GM18873 (cell line): ENCODE measurements around the gene ZNHIT1.
"Not testable (repeated sequence)": the region's sequence is repeated elsewhere in the genome, so short reads cannot be mapped to it uniquely, and the experiment has no call there.

Experiments used
- ATAC-seq: cut with Tn5 transposase; IDR thresholded peaks from one replicate; pipeline ENCODE4 v1.9.1; 2021; ENCODE audit warnings: mild to moderate bottlenecking, moderate library complexity, moderate number of reproducible peaks; ENCODE audit not compliant: unreplicated experiment, low FRiP score

Gene ZNHIT1

DNA sequence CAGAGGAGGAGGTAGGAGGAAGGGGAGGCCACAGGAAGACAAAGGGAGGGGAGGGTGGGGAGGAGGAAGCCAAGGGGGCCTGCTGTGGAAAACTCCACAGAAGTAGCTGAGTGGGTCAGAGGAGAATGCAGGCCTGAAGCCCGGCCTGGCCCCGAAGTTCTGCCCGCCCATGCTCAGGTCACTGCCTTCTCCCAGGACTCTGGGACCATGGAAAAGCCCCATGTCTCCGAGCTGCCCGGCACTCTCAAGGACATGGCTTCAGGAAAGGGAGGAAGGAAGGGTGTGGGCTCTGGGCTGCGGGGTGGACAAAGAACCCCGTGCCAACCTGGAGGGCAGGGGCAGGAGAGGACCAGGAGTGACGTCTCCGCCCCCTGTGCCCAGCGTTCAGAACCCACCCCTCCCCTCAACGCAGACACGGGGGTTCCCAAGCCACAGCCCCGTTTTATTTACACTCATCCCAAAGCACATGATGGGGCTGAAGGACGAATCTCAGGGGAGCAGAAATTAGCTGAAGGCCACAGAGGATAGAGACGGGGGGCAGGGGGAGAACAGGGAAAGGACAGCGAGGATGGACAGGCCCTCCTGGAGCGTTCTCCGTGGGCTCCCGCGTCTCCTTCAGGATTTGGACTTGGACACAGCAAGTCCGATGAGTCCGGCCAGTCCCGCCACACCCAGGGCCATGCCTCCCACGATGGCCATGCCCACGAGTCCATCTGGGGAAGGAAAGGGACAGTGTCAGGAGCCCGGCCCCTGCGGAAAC, 21.4 kb downstream of the ZNHIT1 start:
- no peak for ATAC-seq

DNA sequence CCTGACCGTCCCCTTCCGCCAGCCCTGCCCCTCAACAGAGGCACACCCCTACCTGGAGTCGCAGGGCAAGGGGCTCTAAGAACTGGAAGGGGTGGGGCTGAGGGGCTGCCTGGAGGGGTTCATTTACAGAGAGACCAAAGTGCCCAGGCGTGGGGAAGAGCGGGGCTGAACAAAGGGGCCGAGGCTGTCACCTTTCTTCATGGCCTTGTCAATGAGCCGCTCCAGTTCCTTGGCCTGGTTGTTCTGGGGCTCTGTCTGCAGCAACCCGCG, 21.9 kb downstream of the ZNHIT1 start:
- no peak for ATAC-seq

DNA sequence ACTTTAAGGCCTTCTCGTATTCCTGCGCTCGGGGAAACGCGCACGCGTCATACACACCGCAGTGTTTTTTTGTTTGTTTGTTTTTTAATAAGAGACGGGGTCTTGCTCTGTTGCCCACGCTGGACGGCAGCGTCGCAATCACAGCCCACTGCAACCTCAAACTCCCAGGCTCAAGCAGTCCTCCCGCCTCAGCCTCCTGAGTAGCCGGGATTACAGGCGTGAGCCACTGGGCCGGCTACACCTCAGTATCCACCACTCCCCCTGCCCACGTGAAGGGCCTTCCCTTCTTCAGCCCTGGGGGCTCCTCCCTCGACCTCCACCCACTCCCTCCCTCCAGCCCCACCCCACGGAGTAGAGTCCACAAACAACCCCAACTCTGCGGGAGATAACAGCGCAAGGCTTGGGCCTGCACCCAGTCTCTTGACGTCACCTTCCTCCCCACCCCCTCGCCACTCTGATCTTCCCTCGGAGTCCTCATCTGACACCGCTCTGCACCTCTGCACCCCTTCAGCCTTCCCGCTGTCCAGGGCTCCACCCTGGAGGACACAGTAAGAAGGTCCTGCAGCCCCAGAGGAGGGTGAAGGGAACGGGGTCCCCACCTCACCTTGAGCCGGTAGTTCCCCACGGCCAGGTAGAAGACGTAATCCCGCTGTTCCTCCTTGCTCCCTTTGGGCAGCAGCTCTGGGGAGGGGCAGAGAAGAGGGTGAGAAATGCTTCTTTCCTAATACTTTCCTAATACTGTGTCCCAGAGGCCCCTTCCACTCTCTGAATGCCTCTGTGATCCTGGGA, 22.5 kb downstream of the ZNHIT1 start:
- ATAC-seq: no peak

DNA sequence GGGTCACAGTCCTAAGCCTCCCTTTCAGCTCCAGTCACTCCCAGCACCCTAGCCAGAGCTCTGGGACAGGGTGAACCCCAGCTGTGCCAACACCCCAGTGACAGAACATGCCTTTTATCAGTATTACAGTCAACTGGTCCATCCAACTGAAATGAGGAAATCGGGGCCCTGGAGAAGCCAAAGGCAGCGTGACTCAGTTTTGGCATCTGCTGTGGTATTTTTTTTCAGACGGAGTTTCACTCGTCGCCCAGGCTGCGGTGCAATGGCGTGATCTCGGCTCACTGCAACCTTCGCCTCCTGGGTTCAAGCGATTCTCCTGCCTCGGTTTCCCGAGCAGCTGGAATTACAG, 23.0 kb downstream of the ZNHIT1 start:
- no peak for ATAC-seq

DNA sequence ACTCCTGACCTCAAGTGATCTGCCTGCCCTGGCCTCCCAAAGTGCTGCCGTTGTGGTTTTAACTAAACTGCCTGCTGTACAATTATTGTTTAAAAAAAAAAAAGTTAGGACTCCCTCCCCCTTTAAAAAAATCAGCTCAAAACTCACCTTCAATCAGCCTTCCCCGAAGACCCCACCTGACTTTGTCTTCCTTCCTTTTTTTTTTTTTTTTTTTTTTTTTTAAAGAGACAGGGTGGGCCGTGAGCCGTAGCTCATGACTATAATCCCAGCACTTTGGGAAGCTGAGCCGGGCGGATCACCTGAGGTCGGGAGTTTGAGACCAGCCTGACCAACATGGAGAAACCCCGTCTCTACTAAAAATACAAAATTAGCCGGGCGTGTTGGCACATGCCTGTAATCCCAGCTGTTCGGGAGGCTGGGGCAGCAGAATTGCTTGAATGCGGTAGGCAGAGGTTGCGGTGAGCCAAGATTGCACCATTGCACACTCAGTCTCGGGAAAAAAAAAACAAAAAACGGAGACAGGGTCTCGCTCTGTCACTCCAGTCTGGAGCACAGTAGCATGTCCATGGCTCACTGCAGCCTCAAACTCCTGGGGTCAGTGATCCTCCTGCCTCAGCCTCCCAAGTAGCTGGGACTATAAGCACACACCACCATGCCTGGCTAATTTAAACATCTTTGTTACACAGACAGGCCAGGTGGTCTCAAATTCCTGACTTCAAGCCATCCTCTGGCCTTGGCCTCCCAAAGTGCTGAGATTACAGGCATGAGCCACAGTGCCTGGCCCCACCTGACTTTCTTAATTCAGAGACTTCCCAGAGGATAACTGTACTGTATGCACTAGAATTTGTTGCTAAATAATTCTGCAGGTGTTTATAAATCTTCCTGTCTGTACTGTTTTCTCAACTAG, 23.7 kb downstream of the ZNHIT1 start:
- ATAC-seq: no peak

DNA sequence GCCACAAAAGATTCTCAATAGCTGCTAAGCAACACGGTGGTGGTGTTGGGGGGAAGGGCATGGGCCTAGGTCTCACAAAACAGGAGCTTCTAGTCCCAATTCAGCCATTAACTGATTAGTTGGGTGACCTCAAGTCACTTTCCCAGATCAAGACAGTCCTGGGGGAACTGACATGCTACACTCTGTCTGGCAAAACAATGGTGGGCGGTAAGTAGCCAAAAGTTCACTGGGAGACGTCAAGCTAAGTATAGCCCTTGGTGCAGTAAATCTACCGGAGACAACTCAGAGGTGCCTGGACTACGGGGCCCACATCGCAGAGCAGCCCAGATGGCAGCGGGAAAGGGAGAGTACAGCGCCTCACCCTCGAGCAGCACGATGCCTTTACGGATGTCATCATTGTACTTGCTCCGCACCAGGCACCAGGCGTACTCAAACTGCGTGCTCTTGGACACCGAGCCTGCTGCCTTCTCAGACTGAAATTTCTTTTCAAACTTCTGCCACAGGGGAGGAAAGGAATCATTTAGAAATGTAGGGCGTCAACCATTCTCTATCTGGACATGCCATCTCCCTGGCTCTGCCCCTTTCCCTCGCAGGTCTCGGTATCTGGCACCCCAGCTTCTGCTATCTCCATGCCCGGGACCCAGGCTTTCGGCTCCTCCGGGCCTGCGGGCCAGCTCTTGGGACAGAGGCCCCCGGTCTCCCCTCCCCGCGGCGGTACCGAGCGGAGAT, 25.8 kb downstream of the ZNHIT1 start:
- ATAC-seq: no peak

DNA sequence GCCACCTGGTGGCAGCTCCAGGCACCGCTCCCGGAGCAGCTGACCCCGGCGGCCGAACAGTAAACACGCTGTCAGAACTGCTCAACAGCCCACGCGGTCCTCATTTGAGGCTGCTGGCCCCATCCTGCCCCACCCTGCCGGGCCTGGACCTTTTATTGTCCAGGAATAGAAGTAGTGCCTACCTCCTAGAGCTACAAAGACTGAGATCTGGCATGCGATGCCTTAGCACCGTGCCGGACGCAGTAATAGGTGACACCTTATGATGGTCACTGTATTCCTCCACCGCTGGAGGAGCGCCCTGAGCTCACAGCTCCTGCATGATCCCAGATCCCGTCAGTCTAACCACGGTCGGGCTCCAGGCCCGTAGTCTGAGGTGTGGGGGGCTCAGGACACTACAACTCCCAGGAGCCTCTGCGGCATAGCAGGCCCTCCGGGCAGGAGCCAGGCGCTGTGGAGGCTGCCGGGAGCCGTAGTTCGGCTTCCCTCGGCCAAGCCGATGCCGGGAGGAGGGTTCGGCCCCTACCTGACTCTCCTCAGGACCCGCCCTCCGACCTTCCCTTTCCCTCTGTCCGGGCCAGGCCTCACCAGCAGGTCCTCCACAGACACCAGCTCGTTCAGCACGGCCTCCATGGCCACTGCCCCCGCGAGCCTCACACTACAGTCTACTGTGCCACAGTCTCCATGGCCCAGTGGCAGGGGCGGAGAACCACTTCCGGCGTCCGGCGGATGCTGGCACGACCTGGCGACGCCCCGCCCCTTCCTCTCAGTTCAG, 26.6 kb downstream of the ZNHIT1 start, which contains the start of gene FIS1:
Gene FIS1, minus strand, starts transcription at position 707 of the 772 bp plus-strand sequence. Its CDS starts 77 bp downstream, at position 630.
- ATAC-seq: peak; percentile 85

DNA sequence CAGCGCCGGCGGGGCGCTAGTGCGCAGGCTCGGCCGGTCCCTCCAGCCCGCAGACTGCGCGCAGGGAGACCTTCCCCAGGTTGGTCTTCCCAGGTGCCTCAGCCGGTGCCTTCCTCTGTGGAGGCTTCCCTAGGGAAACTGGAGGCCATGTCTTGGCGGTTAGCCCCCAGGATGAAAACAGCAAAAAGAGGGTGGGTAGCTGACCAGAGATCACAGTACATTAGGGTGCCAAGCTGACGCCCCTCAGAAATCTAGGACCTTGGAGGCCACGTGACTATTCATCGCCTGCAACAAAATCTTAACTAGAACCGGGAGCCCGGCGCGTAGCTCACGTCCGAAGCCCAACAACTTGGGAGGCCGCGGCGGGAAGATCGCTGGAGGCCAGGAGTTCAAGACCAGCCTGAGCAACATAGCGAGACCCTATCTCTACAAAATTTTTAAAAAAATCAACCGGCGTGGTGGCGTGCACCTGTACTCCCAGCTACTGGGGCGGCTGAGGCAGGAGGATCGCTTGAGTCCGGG, 27.2 kb downstream of the ZNHIT1 start:
- no peak for ATAC-seq

DNA sequence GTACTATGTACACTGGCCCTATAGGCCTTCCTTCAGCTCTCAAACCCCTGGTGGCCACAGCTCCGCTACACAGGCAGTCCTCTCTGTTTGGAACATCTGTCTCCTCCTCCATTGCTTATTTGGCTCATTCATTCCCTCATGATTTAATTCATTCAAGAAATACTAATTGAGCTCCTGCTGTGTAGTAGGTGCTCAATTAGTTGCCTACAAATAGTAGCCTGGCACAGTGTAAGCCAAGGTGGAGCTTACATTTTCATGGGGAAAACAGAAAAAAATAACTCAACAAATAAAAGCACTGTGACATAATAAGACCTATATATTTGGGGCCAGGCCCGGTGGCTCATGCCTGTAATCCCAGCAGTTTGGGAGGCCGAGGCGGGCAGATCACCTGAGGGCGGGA, 30.3 kb downstream of the ZNHIT1 start:
- no peak for ATAC-seq

DNA sequence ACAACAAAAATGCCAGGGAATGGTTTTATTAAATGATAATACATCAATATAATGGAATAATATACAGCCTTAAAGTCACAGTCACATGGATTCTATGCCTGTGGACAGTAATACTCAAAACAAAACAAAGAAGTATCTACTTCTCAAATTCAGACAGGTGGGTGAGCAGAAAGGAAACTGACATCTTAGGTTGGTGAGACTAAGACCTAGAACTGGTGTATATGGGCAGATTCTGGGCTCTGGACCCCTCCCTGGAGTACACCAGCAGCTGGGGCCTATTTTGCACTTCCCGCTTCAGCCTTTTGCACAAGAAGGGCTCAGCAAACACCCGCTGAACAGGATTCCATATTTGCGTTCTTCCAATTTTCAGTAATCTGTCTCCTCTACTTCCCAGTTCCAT, 32.4 kb downstream of the ZNHIT1 start:
- no peak for ATAC-seq

DNA sequence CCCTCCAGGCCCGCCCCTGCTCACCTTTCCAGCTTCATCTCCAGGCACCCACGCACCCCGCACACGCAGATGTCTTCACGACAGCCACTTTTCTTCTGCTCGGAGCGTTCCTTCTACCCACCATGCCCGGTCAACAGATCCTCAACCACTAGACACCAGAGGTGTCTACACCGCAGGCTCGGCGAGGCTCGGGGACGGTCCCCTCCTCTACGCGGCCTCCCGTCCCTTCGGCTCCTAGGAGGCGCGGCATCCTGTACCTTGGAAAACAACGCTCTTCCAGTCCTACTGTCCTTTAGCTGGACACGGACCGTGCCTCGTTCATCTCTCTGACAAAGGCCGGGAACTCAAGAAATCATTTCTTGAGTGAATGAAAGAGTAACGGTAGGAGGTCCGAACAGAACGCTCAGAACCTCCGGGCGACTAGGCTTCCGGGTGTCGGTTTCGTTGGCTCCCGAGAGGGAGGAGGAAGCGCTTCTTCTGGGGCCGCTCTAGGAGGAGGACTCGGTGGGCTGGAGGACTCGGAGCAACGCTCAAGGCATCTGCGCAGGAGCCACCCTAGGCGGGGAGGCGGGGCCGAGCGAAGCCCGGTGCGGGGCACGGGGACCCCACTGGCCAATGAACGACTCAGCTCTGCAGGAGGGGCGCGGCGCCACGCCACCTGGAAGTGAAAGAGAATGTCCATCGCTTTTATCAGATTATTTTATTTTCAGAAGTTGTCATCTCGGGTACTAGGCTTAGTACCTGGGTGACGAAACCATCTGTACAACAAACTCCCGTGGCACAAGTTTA, 34.1 kb downstream of the ZNHIT1 start:
- peak; percentile 90 for ATAC-seq

DNA sequence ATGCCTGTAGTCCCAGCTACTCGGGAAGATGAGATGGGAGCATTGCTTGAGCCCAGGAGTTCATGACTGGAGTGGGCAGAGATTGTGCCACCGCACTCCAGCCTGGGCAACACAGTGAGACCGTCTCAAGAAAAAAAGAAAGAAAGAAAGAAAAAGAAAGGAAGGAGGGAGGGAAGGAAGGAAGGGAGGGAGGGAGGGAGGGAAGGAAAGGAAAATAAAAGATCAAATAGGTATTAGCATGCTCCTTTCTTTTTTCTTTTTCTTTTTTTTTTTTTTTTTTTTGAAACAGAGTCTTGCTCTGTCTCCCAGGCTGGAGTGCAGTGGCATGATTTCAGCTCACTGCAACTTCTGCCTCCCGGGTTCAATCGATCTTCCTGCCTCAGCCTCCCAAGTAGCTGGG, 35.2 kb downstream of the ZNHIT1 start:
- ATAC-seq: not testable (repeated sequence)

DNA sequence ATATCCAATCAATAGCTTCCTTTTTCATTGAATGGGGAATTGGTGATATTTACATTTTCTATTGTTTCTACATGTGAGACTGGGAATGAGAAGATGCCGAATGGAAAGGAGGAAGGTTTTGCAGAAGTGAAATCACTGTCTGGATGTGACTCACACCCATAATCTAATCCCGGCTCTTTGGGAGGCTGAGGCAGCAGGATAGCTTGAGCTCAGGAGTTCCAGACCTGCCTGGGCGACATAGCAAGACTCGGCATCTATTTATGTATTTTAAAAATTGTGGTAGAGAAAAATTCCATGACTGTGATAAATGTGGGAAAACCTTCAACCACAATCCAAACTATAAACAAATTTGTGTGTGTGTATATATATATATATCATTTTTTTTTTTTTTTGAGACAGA, 37.8 kb downstream of the ZNHIT1 start:
- no peak for ATAC-seq

DNA sequence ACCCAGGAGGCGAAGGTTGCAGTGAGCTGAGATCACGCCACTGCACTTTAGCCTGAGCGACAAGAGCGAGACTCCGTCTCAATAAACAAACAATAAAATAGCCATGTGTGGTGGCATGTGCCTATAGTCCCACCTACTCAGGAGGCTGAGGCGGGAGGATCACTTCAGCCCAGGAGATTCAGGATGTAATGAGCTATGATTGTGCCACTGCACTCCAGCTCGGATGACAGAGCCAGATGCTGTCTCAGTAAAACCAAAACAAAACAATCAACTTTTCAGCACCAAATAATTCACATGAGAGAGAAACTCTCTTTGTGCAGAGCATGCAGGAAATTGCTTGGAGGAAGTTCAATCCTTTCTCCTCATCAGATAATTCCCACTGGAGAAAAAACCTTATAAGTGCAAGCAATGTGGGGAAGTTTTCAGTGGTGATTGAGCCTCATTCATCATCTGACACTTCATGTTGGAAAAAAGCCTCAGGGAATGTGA, 40.3 kb downstream of the ZNHIT1 start:
- no peak for ATAC-seq

DNA sequence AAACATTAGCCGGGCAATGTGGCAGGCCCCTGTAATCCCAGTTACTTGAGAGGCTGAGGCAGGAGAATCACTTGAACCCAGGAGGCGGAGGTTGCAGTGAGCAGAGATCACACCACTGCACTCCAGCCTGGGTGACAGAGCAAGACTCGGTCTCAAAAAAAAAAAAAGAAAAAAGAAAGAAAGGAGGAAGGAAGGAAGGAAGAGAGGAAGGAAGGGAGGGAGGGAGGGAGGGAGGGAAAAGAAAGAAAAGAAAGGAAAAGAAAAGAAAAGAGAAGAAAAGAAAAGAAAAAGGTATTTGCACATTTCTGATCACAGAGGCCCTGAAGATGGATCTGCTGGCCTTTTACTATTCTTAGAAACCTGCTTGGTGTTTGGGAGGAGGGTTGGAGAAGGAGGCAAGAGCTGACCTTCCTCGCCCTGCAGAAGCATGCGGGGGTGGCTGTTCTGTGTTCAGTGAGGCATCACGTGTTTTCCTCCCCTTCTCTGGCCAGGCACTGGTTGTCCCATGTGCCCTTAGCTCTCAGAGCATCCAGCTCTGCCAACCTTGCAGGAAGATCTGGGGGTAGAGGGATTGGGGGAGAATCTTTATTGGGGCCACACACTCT, 46.2 kb downstream of the ZNHIT1 start:
- not testable (repeated sequence) for ATAC-seq

DNA sequence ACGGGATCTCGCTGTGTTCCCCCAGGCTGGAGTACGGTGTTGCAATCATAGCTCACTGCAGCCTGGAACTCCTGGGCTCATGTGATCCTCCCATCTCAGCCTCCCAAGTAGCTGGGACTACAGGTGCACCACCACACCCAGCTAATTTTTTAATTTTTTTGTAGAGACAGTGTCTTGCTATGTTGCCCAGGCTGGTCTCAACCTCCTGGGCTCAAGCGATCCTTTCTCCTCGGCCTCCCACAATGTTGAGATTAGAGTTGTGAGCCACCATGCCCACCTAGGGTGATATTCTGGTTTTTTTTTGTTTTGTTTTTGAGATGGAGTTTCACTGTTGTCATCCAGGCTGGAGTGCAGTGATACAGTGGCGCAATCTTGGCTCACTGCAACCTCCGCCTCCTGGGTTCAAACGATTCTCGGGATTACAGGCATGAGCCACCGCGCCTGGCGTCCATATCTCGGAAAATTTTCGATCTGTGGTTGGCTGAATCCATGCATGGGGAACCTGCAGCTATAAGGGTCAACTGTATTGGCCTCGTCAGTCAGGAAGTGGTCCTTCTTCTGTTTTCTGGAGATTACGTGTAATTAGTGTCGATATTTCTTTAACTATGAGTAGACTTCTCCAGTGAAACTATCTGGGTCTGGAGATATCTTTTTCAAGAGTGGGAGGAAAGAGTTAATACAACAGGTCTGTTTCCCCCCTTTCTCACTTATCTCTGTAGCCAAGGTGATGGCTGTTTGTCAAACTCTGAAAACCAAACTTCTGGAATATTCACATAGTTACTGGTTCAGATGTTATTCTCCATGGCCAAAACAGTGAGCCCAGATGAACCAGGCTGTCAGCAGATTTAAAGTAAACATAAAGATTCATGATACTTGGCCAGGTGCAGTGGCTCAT, 47.9 kb downstream of the ZNHIT1 start:
- ATAC-seq: no peak

DNA sequence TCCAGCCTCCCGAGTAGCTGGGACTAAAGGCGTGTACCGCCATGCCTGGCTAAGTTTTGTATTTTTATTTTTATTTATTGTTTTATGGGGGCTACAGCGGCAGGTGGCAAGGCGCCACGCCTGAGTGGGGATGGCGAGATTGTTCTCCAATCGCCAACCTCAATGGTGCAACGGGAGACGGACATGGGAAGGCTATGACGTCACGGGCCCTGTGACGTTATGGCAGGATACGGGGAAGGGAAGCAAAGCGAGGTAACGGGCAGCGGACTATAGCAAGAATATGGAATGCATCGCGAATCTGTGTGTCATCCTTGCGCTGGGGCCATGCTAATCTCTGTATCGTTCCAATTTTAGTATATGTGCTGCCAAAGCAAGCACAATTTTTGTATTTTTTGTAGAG, 51.7 kb downstream of the ZNHIT1 start:
- no peak for ATAC-seq
